Left forelimb (tissue), 1 donor: ENCODE results near the gene SERINC1.

Source experiments
- DNase-seq: peaks from one replicate; pipeline ENCODE4 v3.0.0-alpha.2; 2018; ENCODE audit warnings: low spot score

The SERINC1 gene

DNA sequence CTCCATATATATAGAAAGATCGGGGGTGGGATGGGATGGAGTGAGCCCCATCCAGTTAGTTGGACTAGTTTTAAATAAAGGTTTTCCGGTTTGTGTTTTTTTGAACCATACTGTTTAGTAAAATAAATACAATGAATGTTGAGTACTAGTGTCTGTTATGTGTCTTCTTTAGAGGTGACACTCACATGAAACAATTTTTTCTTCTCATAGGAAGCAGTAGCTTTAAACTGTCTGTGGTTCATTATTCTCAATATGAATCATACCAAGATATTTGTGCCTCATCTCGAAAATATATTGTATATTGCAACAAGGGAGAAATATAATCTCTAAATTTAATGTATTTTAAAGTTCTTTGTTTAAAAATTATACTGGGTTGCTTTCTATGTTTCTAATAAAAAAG, 38.8 kb downstream of the SERINC1 start:
- DNase-seq: no peak

DNA sequence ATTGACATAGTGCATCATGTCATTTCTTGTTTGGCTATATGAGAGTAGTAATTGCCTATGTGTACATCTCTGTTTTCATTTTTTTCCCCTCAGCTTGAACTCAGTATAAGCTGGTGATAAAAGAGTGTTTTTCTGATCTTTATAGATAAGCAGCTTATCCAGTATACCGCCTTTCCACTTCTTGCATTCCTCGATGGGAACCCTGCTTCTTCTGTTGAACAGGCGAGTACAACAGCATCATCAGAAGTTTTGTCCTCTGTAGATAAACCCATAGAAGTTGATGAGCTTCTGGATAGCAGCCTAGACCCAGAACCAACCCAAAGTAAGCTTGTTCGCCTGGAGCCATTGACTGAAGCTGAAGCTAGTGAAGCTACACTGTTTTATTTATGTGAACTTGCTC, 39.8 kb downstream of the SERINC1 start:
- DNase-seq: no peak

DNA sequence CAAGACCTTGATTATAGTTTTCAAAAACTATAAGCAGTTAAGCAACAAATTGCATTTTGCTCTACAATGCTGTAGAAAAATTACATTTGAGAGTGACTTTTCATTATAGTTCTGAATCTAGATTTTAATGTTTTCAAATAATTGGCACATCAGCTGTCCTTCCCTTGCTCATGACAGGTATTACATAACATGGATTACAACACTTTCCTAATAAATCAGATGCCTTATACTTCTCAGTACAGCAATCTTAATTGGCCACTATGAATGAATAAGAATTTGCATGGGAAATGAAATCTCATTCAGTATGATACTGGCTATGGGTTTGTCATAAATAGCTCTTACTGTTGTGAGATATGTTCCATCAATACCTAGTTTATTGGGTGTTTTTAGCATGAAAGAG, 42.3 kb downstream of the SERINC1 start:
- no peak for DNase-seq

DNA sequence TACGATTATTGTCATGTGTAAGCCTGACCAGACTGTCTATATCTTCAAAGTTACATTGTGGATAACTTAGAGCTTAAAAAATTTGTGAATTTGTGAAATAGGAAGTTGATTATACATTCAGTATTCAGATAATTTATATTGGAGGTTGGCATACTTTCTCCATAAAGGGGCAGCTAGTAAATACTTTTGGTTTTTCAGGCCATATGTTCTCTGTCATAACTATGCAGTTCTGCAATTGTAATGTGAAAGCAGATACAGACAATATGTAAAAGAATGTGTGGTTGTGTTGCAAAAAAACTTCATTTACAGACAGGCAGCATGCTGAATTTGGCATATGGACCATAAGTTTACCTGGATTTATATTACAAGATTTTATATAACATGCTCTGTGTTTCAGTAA, 42.8 kb downstream of the SERINC1 start:
- DNase-seq: no peak

DNA sequence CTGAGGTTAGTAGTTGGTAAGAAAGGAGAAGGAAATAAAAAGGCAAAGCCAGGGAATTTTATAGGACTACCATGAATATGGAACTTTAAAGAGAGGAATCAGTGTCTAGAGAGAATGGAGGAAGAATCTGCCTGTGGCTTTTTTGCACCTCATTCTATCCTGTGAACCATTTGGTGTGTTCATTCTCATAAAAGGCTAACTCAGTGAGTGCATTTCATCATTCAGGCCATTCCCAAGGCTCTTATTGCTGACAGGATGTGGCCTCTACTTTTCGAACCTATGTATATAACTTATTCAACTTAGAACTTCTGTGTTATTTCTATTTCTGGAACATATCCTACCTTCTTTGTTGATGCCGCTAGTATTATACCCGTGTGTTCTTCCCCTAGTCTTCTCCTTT, 45.0 kb downstream of the SERINC1 start:
- no peak for DNase-seq

DNA sequence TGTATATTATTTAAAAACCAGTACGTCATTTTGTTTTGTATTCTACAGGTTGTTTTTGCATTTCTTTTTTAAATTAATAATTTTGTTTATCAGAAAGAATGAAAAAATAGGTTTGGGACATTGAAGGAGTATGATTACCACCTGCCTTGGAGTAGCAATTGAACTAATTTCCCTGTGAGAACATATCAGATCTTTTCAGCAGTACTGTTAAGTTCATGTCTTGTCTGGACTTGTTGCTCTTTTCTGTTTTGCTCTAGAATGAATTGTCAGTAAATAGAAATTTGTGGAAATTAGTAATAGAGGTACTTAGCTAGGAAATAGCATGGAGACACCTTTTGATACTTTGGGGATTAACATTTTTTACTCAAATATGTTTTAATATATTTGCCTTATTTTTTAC, 47.9 kb downstream of the SERINC1 start:
- DNase-seq: no peak

DNA sequence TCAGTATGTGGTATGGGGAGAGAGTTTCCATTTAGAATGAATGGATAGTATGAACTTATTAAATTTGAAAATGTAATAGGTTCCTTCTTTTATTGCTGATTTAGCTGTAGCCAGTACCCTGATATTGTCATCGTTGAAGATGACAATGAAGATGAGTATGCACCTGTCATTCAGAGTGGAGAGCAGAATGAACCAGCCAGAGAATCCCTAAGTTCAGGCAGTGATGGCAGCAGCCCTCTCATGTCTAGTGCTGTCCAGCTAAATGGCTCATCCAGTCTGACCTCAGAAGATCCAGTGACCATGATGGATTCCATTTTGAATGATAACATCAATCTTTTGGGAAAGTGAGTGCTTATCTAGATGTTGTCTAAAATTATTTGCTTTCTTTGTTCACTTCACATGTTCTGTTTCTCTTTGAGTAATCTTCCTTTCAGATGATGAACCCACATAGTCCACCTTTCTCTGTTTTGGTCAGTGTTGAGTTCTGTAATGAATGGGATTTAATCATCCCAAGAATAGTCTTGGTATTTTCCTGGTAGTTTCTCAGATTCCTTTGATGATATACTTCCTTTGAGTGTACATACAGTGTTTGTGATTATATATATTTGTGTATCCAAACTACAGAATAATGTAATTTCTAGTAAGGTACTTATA, 48.9 kb downstream of the SERINC1 start:
- no peak for DNase-seq

DNA sequence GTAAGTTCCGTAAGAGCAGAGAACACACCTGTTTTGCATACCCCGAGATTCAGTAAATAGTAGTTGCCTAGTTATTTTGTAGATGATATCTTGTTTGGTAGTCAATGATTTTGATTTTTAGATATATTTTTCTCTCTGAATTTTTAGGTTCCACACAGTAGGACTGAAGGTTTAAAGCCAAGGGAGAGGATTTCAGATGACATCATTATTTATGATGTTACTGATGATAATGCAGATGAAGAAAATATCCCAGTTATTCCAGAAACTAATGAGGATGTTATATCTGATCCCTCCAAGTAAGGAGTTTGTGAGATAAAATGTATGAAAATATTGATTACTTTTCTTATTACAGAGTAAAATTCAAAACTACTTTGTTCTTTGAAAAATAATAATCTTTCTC, 49.6 kb downstream of the SERINC1 start:
- no peak for DNase-seq

DNA sequence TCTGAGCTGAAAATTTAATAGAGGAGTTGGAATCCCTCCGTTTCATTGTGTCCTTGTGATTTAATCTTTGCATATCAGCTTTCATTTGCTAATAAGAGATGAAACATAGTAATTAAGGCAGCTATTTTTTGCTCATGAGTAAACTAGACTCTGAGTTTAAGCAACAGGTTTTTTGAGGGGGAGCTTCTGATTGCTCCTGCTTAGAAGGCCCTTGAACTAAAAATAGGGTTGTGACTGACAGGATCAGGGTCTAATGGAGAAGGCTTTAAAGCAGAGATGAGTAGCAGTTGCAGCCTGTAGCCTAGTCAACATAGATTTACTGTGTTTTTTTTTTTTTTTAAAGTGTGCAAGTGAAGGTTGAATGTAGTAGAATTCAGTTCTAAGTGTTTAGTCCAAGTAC, 54.8 kb downstream of the SERINC1 start:
- DNase-seq: no peak

DNA sequence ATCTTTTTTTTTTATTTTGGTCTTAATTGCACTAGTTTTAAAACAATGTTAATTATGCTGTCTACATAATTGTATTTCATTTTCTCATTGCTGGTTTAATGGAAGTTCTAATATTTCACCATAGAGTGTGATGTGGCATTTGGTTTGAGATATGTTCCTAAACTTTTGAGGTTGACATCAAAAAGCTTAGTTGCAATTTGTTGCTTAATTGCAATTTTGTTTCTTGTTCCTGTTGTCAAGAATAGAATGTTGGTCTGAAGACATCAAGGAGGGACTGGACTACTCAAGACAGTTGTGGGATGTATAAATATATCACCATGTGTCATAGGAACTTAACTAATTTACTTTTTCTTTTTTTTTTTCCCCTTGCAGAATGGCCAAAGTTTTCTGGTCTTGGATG, 59.6 kb downstream of the SERINC1 start:
- no peak for DNase-seq

DNA sequence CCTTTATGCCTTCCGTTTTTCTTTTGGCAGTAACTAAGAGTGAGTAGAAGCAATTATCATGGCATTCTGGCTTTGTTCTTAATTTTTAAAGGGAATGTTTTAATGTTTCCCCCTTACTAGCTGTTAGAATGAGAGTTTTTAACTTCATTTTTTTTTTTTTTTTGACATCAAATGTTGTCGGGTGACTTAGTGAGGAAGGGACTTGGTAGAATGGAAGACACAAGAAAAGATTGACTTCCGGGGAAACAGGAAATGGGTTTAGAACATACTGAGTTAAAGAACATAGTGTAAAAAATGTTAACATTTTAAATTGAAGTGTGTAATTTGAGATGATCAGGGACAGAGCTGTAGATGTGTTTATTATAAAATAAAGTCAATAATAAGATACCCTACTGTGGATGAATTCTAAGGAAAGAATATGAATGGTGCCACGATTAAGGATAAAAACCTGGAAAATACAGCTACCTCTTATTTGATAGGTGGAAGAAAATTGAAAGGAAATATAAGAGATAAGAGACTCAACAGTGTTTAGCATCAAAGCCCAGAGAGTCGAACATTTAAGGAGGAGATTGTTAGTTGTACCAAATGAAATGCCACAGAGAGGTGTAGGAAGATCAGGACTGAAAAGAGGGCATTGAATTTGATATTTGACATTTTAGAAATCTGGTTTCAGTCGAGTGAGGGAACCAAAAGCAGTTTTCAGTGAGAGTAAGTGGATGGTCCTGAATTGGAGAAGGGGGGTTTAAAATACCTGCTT, 62.7 kb downstream of the SERINC1 start:
- DNase-seq: no peak

DNA sequence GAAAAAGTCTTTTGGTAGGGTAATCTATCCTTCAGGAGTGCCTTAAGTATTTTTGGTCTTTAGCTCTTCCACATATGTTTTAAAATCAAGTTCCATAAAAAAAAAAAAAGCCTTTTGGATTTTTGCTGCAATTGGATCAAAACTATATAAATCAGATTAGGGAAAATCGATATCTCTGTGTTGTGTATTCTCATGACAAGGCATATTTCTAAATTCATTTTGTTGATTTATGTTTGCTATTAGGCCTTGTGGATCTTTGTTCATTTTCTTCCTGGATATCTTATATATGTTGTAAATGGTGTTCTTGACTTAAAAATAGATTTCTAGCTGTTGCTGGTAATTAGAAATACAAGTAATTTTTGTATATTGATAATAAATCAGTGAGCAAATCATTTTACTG, 63.4 kb downstream of the SERINC1 start:
- DNase-seq: no peak

DNA sequence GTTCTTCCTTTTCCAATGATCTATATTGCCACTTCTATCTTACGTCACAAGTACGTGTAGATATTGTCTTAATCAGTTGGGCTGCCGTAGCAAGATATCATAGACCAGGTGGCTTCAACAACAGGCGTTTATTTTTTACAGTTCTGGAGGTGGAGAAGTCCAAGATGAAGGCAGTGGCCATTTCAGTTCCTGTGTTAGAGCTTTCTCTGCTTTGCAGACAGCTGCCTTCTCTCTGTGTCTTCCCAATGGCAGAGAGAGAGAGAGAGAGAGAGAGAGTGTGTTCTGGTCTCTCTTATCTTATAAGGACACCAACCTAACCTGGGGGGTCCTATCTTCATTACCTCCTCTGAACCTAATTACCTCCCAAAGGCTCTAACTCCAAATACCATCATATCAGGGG, 63.9 kb downstream of the SERINC1 start:
- no peak for DNase-seq

DNA sequence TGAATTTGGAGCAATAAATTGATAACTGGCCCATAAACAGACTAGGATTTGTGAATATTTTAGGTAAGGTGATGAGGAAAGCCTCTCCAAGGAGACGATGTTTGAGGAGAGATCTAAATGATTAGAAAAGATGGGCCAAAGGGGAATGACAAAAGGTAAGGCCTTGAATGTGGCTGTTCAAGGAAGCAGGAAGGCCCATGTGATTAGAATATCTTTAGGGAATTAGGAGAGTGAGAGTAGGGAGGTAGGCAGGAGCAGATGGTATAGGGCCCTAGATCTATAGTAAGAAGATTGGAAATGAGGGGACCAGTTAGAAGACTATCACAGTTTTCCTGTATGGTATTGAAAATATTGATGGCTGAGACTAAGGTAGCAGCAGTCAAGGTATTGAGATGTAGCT, 65.4 kb downstream of the SERINC1 start:
- no peak for DNase-seq

DNA sequence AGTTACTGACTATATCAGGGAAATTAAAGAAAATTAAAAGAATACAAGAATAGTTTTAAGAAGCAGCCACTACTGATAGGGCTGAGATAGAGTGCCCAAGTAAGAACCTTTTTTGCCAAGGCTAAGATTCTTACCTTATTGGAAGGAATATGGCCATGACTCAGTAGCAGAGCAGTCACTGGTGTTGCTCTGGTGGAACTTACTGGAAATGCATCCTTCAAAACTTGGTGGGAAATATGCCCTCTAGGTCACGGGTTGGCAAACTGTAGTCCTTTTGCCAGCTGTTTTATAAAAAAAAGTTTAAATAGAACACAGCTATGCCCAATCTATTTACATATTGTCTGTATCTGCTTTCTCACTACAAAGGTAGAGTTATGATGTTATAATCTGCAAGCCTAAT, 66.2 kb downstream of the SERINC1 start:
- DNase-seq: no peak

DNA sequence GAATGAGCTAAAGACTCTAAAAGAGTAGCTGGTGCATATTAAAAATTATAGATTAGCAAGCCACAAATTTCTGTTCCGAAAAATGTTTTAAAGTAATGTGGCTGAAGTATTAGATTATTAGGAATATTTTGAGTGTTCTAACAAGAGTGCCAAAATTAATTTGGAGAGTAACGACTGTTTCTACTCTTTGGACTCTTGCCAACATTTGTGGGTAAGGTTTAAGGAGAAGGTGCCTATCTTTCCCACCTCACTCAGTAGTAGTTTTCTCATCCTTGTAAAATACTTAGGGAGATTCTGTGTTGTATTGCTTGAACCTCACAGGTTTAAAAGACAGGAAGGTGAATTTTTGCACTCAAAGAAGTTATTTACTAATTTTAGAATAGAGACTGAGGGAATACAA, 67.2 kb downstream of the SERINC1 start:
- DNase-seq: no peak

DNA sequence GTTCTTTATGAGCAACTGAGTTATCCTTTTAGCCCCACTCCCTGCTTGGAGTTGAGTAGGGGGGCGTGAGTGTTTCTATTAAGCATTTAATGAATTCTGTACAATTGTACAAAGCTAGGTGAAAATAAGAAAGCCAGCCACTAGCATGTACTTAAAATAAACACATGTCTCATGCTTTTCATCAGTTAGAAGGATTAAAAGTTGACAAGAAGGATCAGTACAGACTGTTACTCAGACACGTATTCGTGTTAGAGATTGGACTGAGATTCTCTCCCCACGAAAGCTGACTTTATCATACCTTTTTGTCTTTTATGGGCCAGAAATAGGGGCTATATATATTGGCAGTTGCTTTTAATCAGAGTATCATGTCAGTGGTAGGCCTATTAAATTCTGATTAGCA, 70.5 kb downstream of the SERINC1 start:
- no peak for DNase-seq

DNA sequence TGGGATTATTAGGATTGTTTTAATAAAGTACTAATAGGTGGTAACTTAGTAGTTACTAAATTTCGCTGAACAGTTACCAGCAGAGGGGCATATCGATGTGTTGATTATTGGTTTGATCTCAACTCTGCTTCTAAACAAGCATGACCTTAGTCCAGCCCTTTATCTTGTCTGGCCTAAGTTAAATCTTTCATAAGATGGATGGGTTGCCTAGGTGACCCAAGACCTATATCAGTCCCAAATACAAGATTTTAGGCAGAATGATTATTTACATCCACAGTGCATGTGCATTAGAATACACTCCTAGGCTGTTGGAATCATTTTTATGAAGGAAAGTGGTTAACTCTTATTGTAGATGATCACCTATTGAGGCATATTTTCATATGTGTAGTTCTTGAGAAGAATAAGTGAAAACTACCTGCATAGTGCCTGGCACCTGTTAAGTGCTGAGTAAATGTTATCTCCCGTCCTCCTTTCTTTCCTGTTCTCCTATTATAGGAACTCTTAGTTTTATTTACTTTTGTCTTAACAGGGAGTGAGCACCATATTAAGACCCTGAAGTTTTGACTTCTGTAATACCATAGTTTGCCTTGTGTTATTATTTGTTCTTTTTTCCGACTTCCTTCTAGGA, 71.0 kb downstream of the SERINC1 start:
- no peak for DNase-seq

DNA sequence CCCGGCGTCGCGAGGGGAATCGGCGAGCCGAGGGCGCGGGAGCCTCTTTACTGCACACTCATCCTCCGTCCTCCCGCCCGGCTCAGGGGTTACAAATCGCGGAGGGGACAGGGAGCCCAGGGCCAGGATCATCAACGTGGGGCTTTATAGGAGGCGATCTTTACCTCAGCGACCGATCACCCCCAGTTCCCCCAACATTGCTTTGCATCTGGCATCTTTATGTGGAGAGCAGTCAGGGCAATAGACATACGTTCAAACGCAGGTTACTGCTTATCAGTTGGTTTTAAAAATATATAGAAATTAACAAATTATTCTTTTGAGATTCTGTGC, 71.5 kb downstream of the SERINC1 start:
- no peak for DNase-seq

DNA sequence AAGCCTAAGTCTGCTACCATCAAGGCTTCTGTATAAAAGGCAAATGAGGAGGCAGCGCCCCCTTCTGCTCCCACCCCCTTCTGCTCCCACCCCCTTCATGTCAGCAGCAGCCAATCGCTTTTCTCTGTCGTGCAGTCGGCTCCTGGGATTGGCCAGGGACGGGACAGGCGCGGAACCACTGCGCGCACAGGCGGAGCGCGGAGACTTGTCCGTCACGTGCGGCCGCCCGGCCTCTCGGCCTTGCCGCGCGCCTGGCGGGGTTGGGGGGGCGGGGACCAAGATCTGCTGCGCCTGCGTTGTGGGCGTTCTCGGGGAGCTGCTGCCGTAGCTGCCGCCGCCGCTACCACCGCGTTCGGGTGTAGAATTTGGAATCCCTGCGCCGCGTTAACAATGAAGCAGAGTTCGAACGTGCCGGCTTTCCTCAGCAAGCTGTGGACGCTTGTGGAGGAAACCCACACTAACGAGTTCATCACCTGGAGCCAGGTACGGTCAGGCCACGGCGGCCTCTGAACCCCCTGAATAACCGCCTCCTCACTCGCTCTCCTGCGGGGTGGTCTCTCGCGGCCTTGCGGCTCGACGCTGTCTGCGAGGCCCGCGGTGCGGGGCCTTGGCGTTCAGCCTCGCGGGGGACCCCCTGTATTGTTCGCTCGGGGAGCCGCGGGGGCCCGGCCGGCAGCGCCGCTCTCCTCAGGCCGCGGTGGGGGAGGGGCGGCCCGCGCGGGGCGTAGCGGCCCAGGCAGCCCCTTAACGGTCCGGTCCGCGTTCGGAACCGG, 72.1 kb downstream of the SERINC1 start, which contains the start of gene HSF2:
Gene HSF2 (plus strand): TSS at position 305 of the 773 bp plus-strand sequence. CDS start 86 bp downstream, at position 391.
- peak; percentile 95 for DNase-seq

DNA sequence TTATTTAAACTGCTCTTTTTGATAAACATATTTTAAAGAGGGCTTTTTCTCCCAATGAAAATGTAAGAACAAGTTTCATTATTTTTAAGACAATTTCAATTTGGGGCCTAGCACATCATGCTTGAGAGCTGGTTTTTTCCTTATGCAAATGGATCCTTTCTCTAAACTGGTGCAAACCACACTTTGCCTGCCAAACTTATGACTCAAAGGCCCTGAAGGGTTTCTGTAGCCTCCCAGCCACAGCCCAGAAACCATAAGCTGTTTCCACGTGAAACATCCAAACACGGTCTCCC, 72.6 kb downstream of the SERINC1 start:
- DNase-seq: no peak

DNA sequence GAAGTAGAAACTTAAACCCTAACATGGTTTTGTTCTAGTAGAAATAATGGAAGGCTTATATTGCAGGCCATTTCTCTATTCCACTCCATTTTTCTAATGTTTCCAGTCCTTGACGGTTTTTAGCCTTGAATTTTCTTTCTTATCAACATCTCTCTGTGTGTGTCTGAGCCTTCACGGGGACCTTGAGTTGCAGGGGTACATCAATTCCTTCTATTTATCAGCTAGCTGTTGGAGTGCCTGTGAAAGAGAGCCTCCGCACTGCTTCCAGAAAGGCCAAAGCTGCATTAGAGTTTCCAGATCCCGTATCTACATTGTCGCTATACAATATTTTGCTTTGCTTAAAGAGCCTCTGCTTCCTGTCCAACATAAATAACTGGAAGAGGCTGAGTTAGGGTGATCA, 77.6 kb downstream of the SERINC1 start:
- no peak for DNase-seq

DNA sequence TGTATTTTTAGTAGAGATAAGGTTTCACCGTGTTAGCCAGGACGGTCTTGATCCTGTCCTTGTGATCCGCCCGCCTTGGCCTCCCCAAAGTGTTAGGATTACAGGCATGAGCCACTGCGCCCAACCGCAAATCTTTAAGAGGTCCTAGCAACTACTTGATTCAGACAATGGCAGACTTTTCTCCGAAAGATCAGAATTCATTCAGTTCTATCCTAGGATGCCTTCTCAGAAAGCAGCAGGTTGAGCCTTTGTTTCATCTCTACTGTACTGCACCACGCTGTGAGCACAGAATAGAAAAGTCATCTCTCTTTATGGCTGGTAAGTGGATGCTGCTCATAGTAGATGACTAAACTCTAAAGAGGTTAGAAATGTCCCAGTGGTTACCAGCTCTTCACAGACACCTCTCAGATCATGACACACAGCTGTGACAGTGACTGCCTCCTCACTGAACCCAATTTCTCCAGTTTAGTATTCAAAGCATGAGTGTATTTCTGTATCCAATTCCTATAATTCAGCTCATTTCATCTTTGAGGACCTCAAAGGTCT, 78.2 kb downstream of the SERINC1 start:
- no peak for DNase-seq
